ENCODE results near the gene ECE2.
A peak's percentile ranks its signal among the peaks of the same experiment; 100 is the strongest.

The ECE2 gene

GRCh38 chr3:184316792-184317191 lies 41.0 kb downstream of the ECE2 start:
- Histone ChIP-seq H3K4me1 (ENCODE audit: control insufficient read depth, low read length) (peaks cover 30% of the 10 kb centered on the region), H3K4me3 (ENCODE audit: low read length) (peak overlapping the region; percentile 79), H3K4me2 (ENCODE audit: low read length) (peak overlapping the region; percentile 77), H3F3A (ENCODE audit: control insufficient read depth, insufficient read depth) (peaks cover 1% of the 10 kb centered on the region), H3K27ac (ENCODE audit: low read depth, low read length) (no peak overlapping the region), H3K9me2 (replicated peaks; ENCODE audit: control insufficient read depth, low read length) (no peaks in the 10 kb centered on the region), H3K79me2 (ENCODE audit: control insufficient read depth, low read length) (peaks cover 71% of the 10 kb centered on the region), H3K9me3 (ENCODE audit: control insufficient read depth, insufficient read depth, low read length) (no peaks in the 10 kb centered on the region), H3K36me3 (ENCODE audit: control insufficient read depth, low read length) (peaks cover 69% of the 10 kb centered on the region), H3K27me3 (ENCODE audit: control insufficient read depth, low read length) (no peaks in the 10 kb centered on the region), H4K20me1 (ENCODE audit: control insufficient read depth, insufficient read depth, low read depth, low read length) (peaks cover 47% of the 10 kb centered on the region)
- TF ChIP-seq CTCF (IDR thresholded peaks at IDR 0.05; ENCODE audit: low read depth, low read length, poor library complexity, severe bottlenecking) (no peak), EZH2phosphoT487 (IDR thresholded peaks at IDR 0.05; ENCODE audit: borderline replicate concordance, low read length) (no peak)

- H4K20me1 ChIP-seq (ENCODE audit: control insufficient read depth, insufficient read depth, low read depth, low read length): peaks cover 47% of the 10 kb centered on the region
- no peak for TF ChIP-seq CTCF (IDR thresholded peaks at IDR 0.05; ENCODE audit: low read depth, low read length, poor library complexity, severe bottlenecking)
- no peak for TF ChIP-seq EZH2phosphoT487 (IDR thresholded peaks at IDR 0.05; ENCODE audit: borderline replicate concordance, low read length)
- H3K4me1 ChIP-seq (ENCODE audit: control insufficient read depth, low read length): peaks cover 30% of the 10 kb centered on the region
Measured at GRCh38 chr3:184317201-184317600, 41.4 kb downstream of the ECE2 start.

GRCh38 chr3:184320104-184320445 lies 44.3 kb downstream of the ECE2 start:
- H3K4me3 ChIP-seq (ENCODE audit: low read length): no peak overlapping the region
- no peaks in the 10 kb centered on the region; the same call in 1 of the 2 replicates for H3F3A ChIP-seq (ENCODE audit: control insufficient read depth, insufficient read depth)
- H3K4me2 ChIP-seq (ENCODE audit: low read length): no peak overlapping the region
- no peaks in the 10 kb centered on the region for H3K9me2 ChIP-seq (replicated peaks; ENCODE audit: control insufficient read depth, low read length)
- peaks cover 23% of the 10 kb centered on the region for H3K4me1 ChIP-seq (ENCODE audit: control insufficient read depth, low read length)
- H3K36me3 ChIP-seq (ENCODE audit: control insufficient read depth, low read length): peaks cover 99% of the 10 kb centered on the region
- no peaks in the 10 kb centered on the region for H3K9me3 ChIP-seq (ENCODE audit: control insufficient read depth, insufficient read depth, low read length)
- peaks cover 83% of the 10 kb centered on the region for H3K79me2 ChIP-seq (ENCODE audit: control insufficient read depth, low read length)
- TF ChIP-seq CTCF (IDR thresholded peaks at IDR 0.05; ENCODE audit: low read depth, low read length, poor library complexity, severe bottlenecking): no peak
- TF ChIP-seq EZH2phosphoT487 (IDR thresholded peaks at IDR 0.05; ENCODE audit: borderline replicate concordance, low read length): no peak
- no peaks in the 10 kb centered on the region for H3K27me3 ChIP-seq (ENCODE audit: control insufficient read depth, low read length)
- no peak overlapping the region for H3K27ac ChIP-seq (ENCODE audit: low read depth, low read length)
- peaks cover 50% of the 10 kb centered on the region for H4K20me1 ChIP-seq (ENCODE audit: control insufficient read depth, insufficient read depth, low read depth, low read length)

More at GRCh38 chr3:184317201-184317600, 41.4 kb downstream of the ECE2 start:
- no peaks in the 10 kb centered on the region for H3K27me3 ChIP-seq (ENCODE audit: control insufficient read depth, low read length)
- no peaks in the 10 kb centered on the region for H3K9me2 ChIP-seq (replicated peaks; ENCODE audit: control insufficient read depth, low read length)
- H3K9me3 ChIP-seq (ENCODE audit: control insufficient read depth, insufficient read depth, low read length): no peaks in the 10 kb centered on the region
- H3F3A ChIP-seq (ENCODE audit: control insufficient read depth, insufficient read depth): no peaks in the 10 kb centered on the region; the same call in 1 of the 2 replicates
- peak overlapping the region; percentile 79; the same call in 1 of the 2 replicates for H3K4me3 ChIP-seq (ENCODE audit: low read length)
- peaks cover 73% of the 10 kb centered on the region for H3K79me2 ChIP-seq (ENCODE audit: control insufficient read depth, low read length)
- H3K4me2 ChIP-seq (ENCODE audit: low read length): peak overlapping the region; percentile 77
- peaks cover 73% of the 10 kb centered on the region for H3K36me3 ChIP-seq (ENCODE audit: control insufficient read depth, low read length)
- no peak overlapping the region for H3K27ac ChIP-seq (ENCODE audit: low read depth, low read length)

Measured in DOHH2 (cell line).